Lower leg skin (tissue), 4 donors: Measurements from ENCODE around the gene POLDIP3. TPM values are rescaled to one million over a fixed set of nuclear protein-coding genes. Genes with fewer than 3 reads are reported as not detected.

Experiments used
- DNase-seq, 2 donors: peaks; one replicate each; pipeline ENCODE4 v3.0.0-alpha.2; 2019; ENCODE audit warnings: low spot score in 2 of 2
- H3K4me3 ChIP-seq: fragments of 200-600 bp; sonication (generic); 2 replicates; pipeline ENCODE4 v1.5.1; 2017; ENCODE audit warnings: mild to moderate bottlenecking, low read depth; ENCODE audit not compliant: poor library complexity, severe bottlenecking
- CTCF ChIP-seq, 3 donors: fragments of 450-650 bp; IDR thresholded peaks; one replicate each; pipeline ENCODE4 v1.5.1; 2016; ENCODE audit warnings: antibody characterized with exemption in 3 of 3, mild to moderate bottlenecking in 3 of 3, moderate library complexity in 2 of 3
- POLR2A ChIP-seq, 2 donors: fragments of 450-650 bp; IDR thresholded peaks; one replicate each; pipeline ENCODE4 v1.6.1; 2016 to 2017; ENCODE audit warnings: antibody characterized with exemption in 2 of 2, mild to moderate bottlenecking in 1 of 2, moderate library complexity in 1 of 2
- WGBS, 2 donors: methylation state at CpG; one replicate each; pipeline ENCODE4 v1.1.5; 2018; 5-methylcytosine and 5-hydroxymethylcytosine counted together
- intact Hi-C: fragments of 100-400 bp; cut with DNase I; formaldehyde crosslinking; loops from one replicate; pipeline ENCODE4 v1.15.0; 2023; ENCODE audit warnings: low total_unique reads
- total RNA-seq, 4 donors: library from RNA; depleted of rRNA; stranded (reverse); fragments of >200 nt; gene quantifications; one replicate each; pipeline ENCODE4 v1.1.0, GENCODE V29; 2016

Gene POLDIP3
- total RNA-seq, 4 donors from 2014 or later = 29.6 to 41.8 (median 40.8) TPM

- WGBS, 2 donors = 77 to 90% methylated on average over 12 to 14 of the region's 14 CpGs
- TF ChIP-seq POLR2A (IDR thresholded peaks at IDR 0.05) (no peak), CTCF (IDR thresholded peaks at IDR 0.05) (no peak)
- no peak for DNase-seq
- intact Hi-C loops = no loop called here
- H3K4me3 ChIP-seq = no peak overlapping the region
Measured at GRCh38 chr22:42643634-42644421, 29.1 kb upstream of the POLDIP3 start.

GRCh38 chr22:42642806-42643633 lies 28.3 kb upstream of the POLDIP3 start:
- TF ChIP-seq CTCF (IDR thresholded peaks at IDR 0.05) (no peak), POLR2A (IDR thresholded peaks at IDR 0.05) (no peak)
- intact Hi-C loops = no loop called here
- WGBS, 2 donors = 71 to 75% methylated on average over 9 to 12 of the region's 12 CpGs
- no peak overlapping the region for H3K4me3 ChIP-seq
- DNase-seq = no peak

- H3K4me3 ChIP-seq = no peak overlapping the region
- intact Hi-C loops = no loop called here
- 85% methylated on average over 9 of the region's 9 CpGs for WGBS, 2 donors
Measured at GRCh38 chr22:42641801-42642413, 27.2 kb upstream of the POLDIP3 start.

GRCh38 chr22:42639541-42640241 lies 25.0 kb upstream of the POLDIP3 start:
- H3K4me3 ChIP-seq = no peak overlapping the region
- intact Hi-C loops = no loop called here
- TF ChIP-seq POLR2A (IDR thresholded peaks at IDR 0.05) (no peak), CTCF (IDR thresholded peaks at IDR 0.05) (no peak)
- 80 to 85% methylated on average over 9 of the region's 9 CpGs for WGBS, 2 donors
- DNase-seq = no peak

More at GRCh38 chr22:42641801-42642413, 27.2 kb upstream of the POLDIP3 start:
- TF ChIP-seq POLR2A (IDR thresholded peaks at IDR 0.05) = no peak
- no peak for TF ChIP-seq CTCF (IDR thresholded peaks at IDR 0.05)
- DNase-seq = no peak

GRCh38 chr22:42637555-42637954 lies 22.9 kb upstream of the POLDIP3 start:
- intact Hi-C loops = no loop called here
- no peak for TF ChIP-seq CTCF (IDR thresholded peaks at IDR 0.05)
- TF ChIP-seq POLR2A (IDR thresholded peaks at IDR 0.05) = no peak
- no peak for DNase-seq
- H3K4me3 ChIP-seq = no peak overlapping the region
- 90 to 97% methylated on average over 11 to 12 of the region's 12 CpGs for WGBS, 2 donors
